ENCODE measurements around the gene TSHB. TPM values are rescaled to one million over a fixed set of nuclear protein-coding genes. Genes with fewer than 3 reads are reported as not detected.

Gene TSHB
- total RNA-seq, 1 experiment from 2014 or later: not detected

DNA sequence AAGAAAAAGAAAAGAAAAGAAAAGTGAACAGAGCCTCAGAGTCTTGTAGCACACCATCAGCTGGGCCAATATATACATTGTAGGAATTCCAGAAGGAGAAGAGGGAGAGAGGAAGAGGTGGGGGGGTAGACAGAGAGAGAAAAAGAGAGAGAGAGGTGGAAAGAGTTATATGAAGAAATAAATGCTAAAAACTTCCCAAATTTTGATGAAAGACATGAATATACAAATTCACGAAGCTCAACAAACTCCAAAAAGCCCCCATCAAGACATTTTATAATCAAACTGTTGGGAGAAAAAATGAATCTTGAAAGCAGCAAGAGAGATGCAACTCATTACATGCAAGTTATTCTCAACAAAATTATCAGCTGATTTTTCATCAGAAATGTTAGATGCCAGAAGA lies 41.5 kb upstream of the TSHB start:
- CTCF ChIA-PET: interaction anchor here (1.0 kb wide), 1 partner anchor 10 kb away, joined by 4 read pairs; no protein-coding TSS in a partner anchor
- Histone ChIP-seq H3K27ac (ENCODE audit: low read depth, low read length) (no peak overlapping the region), H3K4me3 (replicated peaks in 1 of 2; ENCODE audit: low read depth in 1 of 2, low read length in 2 of 2) (no peak overlapping the region), H3K4me2 (ENCODE audit: low read length) (no peak overlapping the region), H3K27me3 (ENCODE audit: insufficient read depth, low read length) (no peaks in the 10 kb centered on the region), H3K9me3 (ENCODE audit: control insufficient read depth in 1 of 2, insufficient read depth in 1 of 2, low read depth in 1 of 2, low read length in 2 of 2) (peaks cover 5 to 8% of the 10 kb centered on the region in 2 experiments; a peak in 3 of 4 replicates), H3K79me2 (ENCODE audit: insufficient read depth, low read length) (no peaks in the 10 kb centered on the region), H3K9ac (ENCODE audit: low read length) (no peak overlapping the region), H3K36me3 (ENCODE audit: control insufficient read depth in 1 of 2, insufficient read depth in 2 of 2, low read length in 2 of 2) (no peaks in the 10 kb centered on the region), H3K9me2 (ENCODE audit: insufficient read depth) (no peaks in the 10 kb centered on the region), H2AFZ (ENCODE audit: low read depth, low read length, poor library complexity, severe bottlenecking) (no peak overlapping the region), H3K4me1 (ENCODE audit: control insufficient read depth in 1 of 2, insufficient read depth in 2 of 2, low read length in 2 of 2) (no peaks in the 10 kb centered on the region), H4K20me1 (ENCODE audit: insufficient read depth) (no peaks in the 10 kb centered on the region)
- POLR2A ChIA-PET: no interaction called here
- RAD21 ChIA-PET (ENCODE audit: low non-redundant PET in 1 of 2, low total read pairs in 2 of 2, uncharacterized antibody in 2 of 2, unreplicated experiment in 2 of 2): no interaction called here
- DNase-seq (ENCODE audit: low read depth, low spot score): no peak
- TF ChIP-seq ELF1 (IDR thresholded peaks at IDR 0.05; ENCODE audit: borderline replicate concordance, low read depth): no peak
- TF ChIP-seq TCF7L2 (IDR thresholded peaks at IDR 0.05; ENCODE audit: borderline replicate concordance, extremely low read depth, insufficient read depth, insufficient read length): no peak
- TF ChIP-seq POLR2AphosphoS5 (IDR thresholded peaks at IDR 0.05; ENCODE audit: low read depth, low read length): no peak
- TF ChIP-seq CEBPB (IDR thresholded peaks at IDR 0.05; ENCODE audit: low read depth): no peak
- TF ChIP-seq, protein P1, sequence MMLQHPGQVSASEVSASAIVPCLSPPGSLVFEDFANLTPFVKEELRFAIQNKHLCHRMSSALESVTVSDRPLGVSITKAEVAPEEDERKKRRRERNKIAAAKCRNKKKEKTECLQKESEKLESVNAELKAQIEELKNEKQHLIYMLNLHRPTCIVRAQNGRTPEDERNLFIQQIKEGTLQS (IDR thresholded peaks at IDR 0.05): no peak
- no peak for TF ChIP-seq ZFX (IDR thresholded peaks at IDR 0.05)
- no peak for TF ChIP-seq YY1 (IDR thresholded peaks at IDR 0.05; ENCODE audit: extremely low read depth, insufficient replicate concordance, low read depth, low read length)
- TF ChIP-seq, protein P2, sequence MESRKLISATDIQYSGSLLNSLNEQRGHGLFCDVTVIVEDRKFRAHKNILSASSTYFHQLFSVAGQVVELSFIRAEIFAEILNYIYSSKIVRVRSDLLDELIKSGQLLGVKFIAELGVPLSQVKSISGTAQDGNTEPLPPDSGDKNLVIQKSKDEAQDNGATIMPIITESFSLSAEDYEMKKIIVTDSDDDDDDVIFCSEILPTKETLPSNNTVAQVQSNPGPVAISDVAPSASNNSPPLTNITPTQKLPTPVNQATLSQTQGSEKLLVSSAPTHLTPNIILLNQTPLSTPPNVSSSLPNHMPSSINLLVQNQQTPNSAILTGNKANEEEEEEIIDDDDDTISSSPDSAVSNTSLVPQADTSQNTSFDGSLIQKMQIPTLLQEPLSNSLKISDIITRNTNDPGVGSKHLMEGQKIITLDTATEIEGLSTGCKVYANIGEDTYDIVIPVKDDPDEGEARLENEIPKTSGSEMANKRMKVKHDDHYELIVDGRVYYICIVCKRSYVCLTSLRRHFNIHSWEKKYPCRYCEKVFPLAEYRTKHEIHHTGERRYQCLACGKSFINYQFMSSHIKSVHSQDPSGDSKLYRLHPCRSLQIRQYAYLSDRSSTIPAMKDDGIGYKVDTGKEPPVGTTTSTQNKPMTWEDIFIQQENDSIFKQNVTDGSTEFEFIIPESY (IDR thresholded peaks at IDR 0.05; ENCODE audit: extremely low read depth, insufficient replicate concordance, low read length): no peak
- TF ChIP-seq SP1 (IDR thresholded peaks at IDR 0.05; ENCODE audit: low read depth): no peak
- TF ChIP-seq POLR2A (IDR thresholded peaks at IDR 0.05; ENCODE audit: borderline replicate concordance, extremely low read depth, insufficient read depth, insufficient read length): no peak
- TF ChIP-seq, protein P3, sequence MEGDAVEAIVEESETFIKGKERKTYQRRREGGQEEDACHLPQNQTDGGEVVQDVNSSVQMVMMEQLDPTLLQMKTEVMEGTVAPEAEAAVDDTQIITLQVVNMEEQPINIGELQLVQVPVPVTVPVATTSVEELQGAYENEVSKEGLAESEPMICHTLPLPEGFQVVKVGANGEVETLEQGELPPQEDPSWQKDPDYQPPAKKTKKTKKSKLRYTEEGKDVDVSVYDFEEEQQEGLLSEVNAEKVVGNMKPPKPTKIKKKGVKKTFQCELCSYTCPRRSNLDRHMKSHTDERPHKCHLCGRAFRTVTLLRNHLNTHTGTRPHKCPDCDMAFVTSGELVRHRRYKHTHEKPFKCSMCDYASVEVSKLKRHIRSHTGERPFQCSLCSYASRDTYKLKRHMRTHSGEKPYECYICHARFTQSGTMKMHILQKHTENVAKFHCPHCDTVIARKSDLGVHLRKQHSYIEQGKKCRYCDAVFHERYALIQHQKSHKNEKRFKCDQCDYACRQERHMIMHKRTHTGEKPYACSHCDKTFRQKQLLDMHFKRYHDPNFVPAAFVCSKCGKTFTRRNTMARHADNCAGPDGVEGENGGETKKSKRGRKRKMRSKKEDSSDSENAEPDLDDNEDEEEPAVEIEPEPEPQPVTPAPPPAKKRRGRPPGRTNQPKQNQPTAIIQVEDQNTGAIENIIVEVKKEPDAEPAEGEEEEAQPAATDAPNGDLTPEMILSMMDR (IDR thresholded peaks at IDR 0.05 in 2 of 3, conservative IDR thresholded peaks at IDR 0.05 in 1 of 3; ENCODE audit: borderline replicate concordance in 1 of 3, insufficient read depth in 1 of 3, low read depth in 2 of 3, low read length in 2 of 3): no peak
- TF ChIP-seq, protein P4, sequence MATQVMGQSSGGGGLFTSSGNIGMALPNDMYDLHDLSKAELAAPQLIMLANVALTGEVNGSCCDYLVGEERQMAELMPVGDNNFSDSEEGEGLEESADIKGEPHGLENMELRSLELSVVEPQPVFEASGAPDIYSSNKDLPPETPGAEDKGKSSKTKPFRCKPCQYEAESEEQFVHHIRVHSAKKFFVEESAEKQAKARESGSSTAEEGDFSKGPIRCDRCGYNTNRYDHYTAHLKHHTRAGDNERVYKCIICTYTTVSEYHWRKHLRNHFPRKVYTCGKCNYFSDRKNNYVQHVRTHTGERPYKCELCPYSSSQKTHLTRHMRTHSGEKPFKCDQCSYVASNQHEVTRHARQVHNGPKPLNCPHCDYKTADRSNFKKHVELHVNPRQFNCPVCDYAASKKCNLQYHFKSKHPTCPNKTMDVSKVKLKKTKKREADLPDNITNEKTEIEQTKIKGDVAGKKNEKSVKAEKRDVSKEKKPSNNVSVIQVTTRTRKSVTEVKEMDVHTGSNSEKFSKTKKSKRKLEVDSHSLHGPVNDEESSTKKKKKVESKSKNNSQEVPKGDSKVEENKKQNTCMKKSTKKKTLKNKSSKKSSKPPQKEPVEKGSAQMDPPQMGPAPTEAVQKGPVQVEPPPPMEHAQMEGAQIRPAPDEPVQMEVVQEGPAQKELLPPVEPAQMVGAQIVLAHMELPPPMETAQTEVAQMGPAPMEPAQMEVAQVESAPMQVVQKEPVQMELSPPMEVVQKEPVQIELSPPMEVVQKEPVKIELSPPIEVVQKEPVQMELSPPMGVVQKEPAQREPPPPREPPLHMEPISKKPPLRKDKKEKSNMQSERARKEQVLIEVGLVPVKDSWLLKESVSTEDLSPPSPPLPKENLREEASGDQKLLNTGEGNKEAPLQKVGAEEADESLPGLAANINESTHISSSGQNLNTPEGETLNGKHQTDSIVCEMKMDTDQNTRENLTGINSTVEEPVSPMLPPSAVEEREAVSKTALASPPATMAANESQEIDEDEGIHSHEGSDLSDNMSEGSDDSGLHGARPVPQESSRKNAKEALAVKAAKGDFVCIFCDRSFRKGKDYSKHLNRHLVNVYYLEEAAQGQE (IDR thresholded peaks at IDR 0.05; ENCODE audit: low read depth): no peak
- no peak for TF ChIP-seq SIN3A (IDR thresholded peaks at IDR 0.05; ENCODE audit: low read depth)
- TF ChIP-seq, protein P5, sequence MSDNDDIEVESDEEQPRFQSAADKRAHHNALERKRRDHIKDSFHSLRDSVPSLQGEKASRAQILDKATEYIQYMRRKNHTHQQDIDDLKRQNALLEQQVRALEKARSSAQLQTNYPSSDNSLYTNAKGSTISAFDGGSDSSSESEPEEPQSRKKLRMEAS (IDR thresholded peaks at IDR 0.05): no peak
- no peak for TF ChIP-seq FOSL1 (IDR thresholded peaks at IDR 0.05; ENCODE audit: low read depth)
- TF ChIP-seq EZH2 (IDR thresholded peaks at IDR 0.05): no peak
- TF ChIP-seq RAD21 (IDR thresholded peaks at IDR 0.05; ENCODE audit: low read depth): no peak
- BruUV-seq (replicated peaks): no TSS peak
- no peak for ATAC-seq
- intact Hi-C loops (cut with micrococcal nuclease): no loop called here

Measured in HCT116 (cell line).